SK-N-SH treated with all-trans-retinoic acid at 6 μM for 48 hours (cell line): Measurements from ENCODE around the gene APPL1.

Experiments
- ATAC-seq: fragments of 200-7000 bp; cut with Tn5 transposase; 3 replicates; pipeline ENCODE4 v1.9.1; 2020; ENCODE audit warnings: mild to moderate bottlenecking, moderate library complexity
- ARNTL ChIP-seq: fragments of 450-650 bp; formaldehyde crosslinking; IDR thresholded peaks from 2 replicates; pipeline ENCODE4 v1.5.0; 2020; ENCODE audit warnings: low read depth, mild to moderate bottlenecking, moderate library complexity, borderline replicate concordance
- BACH2 ChIP-seq: fragments of 250-450 bp; sonication (Bioruptor Pico); IDR thresholded peaks from 2 replicates; pipeline ENCODE4 v1.9.0; 2021; ENCODE audit warnings: mild to moderate bottlenecking, borderline replicate concordance
- CSDC2 ChIP-seq: fragments of 250-450 bp; sonication (Bioruptor Pico); IDR thresholded peaks from 2 replicates; pipeline ENCODE4 v1.5.0; 2020; ENCODE audit warnings: mild to moderate bottlenecking, moderate library complexity
- ESRRG ChIP-seq: fragments of 250-450 bp; sonication (Bioruptor Pico); IDR thresholded peaks from 2 replicates; pipeline ENCODE4 v1.6.1; 2021; ENCODE audit warnings: mild to moderate bottlenecking
- GLIS3 ChIP-seq: fragments of 250-450 bp; sonication (Bioruptor Pico); IDR thresholded peaks from 2 replicates; pipeline ENCODE4 v1.5.0; 2020; ENCODE audit warnings: mild to moderate bottlenecking, moderate library complexity
- ISL1 ChIP-seq: fragments of 250-450 bp; sonication (Bioruptor Pico); IDR thresholded peaks from 2 replicates; pipeline ENCODE4 v2.1.2; 2022; ENCODE audit warnings: mild to moderate bottlenecking, moderate library complexity
- OSR1 ChIP-seq: fragments of 250-450 bp; sonication (Bioruptor Pico); IDR thresholded peaks from 2 replicates; pipeline ENCODE4 v1.8.0; 2022; ENCODE audit warnings: moderate library complexity, mild to moderate bottlenecking, inconsistent platforms
- PATZ1 ChIP-seq: fragments of 250-450 bp; sonication (Bioruptor Pico); IDR thresholded peaks from 2 replicates; pipeline ENCODE4 v1.8.0; 2020; ENCODE audit warnings: mild to moderate bottlenecking, moderate library complexity, borderline replicate concordance
- POU6F1 ChIP-seq: fragments of 250-450 bp; sonication (Bioruptor Pico); IDR thresholded peaks from 2 replicates; pipeline ENCODE4 v1.8.0; 2021; ENCODE audit warnings: low read depth, mild to moderate bottlenecking, moderate library complexity, borderline replicate concordance
- PPARA ChIP-seq: fragments of 250-450 bp; sonication (Bioruptor Pico); IDR thresholded peaks from 2 replicates; pipeline ENCODE4 v1.5.0; 2020; ENCODE audit warnings: mild to moderate bottlenecking, borderline replicate concordance
- RARB ChIP-seq: fragments of 250-450 bp; sonication (Bioruptor Pico); IDR thresholded peaks from 2 replicates; pipeline ENCODE4 v1.8.0; 2021; ENCODE audit warnings: mild to moderate bottlenecking, moderate library complexity
- SNAI2 ChIP-seq: fragments of 250-450 bp; sonication (Bioruptor Pico); IDR thresholded peaks from 2 replicates; pipeline ENCODE4 v1.5.0; 2020; ENCODE audit warnings: mild to moderate bottlenecking, moderate library complexity
- TCF4 ChIP-seq: fragments of 250-450 bp; sonication (Bioruptor Pico); IDR thresholded peaks from 2 replicates; pipeline ENCODE4 v1.8.0; 2021; ENCODE audit warnings: mild to moderate bottlenecking, moderate library complexity, borderline replicate concordance
- TOX ChIP-seq: fragments of 250-450 bp; sonication (Bioruptor Pico); IDR thresholded peaks from 2 replicates; pipeline ENCODE4 v1.8.0; 2021; ENCODE audit warnings: mild to moderate bottlenecking, moderate library complexity, borderline replicate concordance
- ZC3H10 ChIP-seq: fragments of 250-450 bp; sonication (Bioruptor Pico); IDR thresholded peaks from 2 replicates; pipeline ENCODE4 v1.5.1; 2021; ENCODE audit warnings: mild to moderate bottlenecking, moderate library complexity
- ZFP3 ChIP-seq: fragments of 250-450 bp; sonication (Bioruptor Pico); IDR thresholded peaks from 2 replicates; pipeline ENCODE4 v1.5.0; 2020; ENCODE audit warnings: mild to moderate bottlenecking, moderate library complexity
- ZFP30 ChIP-seq: fragments of 450-650 bp; formaldehyde crosslinking; IDR thresholded peaks from 2 replicates; pipeline ENCODE4 v1.5.0; 2022; ENCODE audit warnings: mild to moderate bottlenecking, moderate library complexity
- ZNF565 ChIP-seq: fragments of 450-650 bp; formaldehyde crosslinking; conservative IDR thresholded peaks from 2 replicates; pipeline ENCODE4 v1.5.0; 2020; ENCODE audit warnings: low read depth, mild to moderate bottlenecking, moderate library complexity
- ZNF70 ChIP-seq: fragments of 450-650 bp; formaldehyde crosslinking; IDR thresholded peaks from 2 replicates; pipeline ENCODE4 v1.5.0; 2020; ENCODE audit warnings: mild to moderate bottlenecking, moderate library complexity
- ZNF8 ChIP-seq: fragments of 450-650 bp; formaldehyde crosslinking; IDR thresholded peaks from 2 replicates; pipeline ENCODE4 v1.5.0; 2020; ENCODE audit warnings: mild to moderate bottlenecking, moderate library complexity
- TF ChIP-seq, protein P1 (sequence below): fragments of 250-450 bp; sonication (Bioruptor Pico); IDR thresholded peaks from 2 replicates; pipeline ENCODE4 v1.5.1; 2020; ENCODE audit warnings: low read depth, mild to moderate bottlenecking, moderate library complexity
- TF ChIP-seq, protein P2 (sequence below): fragments of 250-450 bp; sonication (Bioruptor Pico); IDR thresholded peaks from 2 replicates; pipeline ENCODE4 v1.5.1; 2021; ENCODE audit warnings: mild to moderate bottlenecking, moderate library complexity

Gene APPL1

GRCh38 chr3:57192028-57192427, 35.5 kb upstream of the APPL1 start:
- no peak for TF ChIP-seq POU6F1 (CRISPR knock-in tag)
- no peak for TF ChIP-seq ZC3H10
- no peak for TF ChIP-seq ARNTL (CRISPR knock-in tag)
- no peak for TF ChIP-seq ZNF565
- TF ChIP-seq, protein P1, sequence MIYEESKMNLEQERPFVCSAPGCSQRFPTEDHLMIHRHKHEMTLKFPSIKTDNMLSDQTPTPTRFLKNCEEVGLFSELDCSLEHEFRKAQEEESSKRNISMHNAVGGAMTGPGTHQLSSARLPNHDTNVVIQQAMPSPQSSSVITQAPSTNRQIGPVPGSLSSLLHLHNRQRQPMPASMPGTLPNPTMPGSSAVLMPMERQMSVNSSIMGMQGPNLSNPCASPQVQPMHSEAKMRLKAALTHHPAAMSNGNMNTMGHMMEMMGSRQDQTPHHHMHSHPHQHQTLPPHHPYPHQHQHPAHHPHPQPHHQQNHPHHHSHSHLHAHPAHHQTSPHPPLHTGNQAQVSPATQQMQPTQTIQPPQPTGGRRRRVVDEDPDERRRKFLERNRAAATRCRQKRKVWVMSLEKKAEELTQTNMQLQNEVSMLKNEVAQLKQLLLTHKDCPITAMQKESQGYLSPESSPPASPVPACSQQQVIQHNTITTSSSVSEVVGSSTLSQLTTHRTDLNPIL (CRISPR knock-in tag), result no peak
- no peak for TF ChIP-seq SNAI2 (CRISPR knock-in tag)
- TF ChIP-seq ZFP3 (CRISPR knock-in tag), result no peak
- no peak for TF ChIP-seq PATZ1 (CRISPR knock-in tag)
- no peak for TF ChIP-seq PPARA (CRISPR knock-in tag)
- no peak for TF ChIP-seq TCF4
- no peak for TF ChIP-seq GLIS3 (CRISPR knock-in tag)
- TF ChIP-seq, protein P2, sequence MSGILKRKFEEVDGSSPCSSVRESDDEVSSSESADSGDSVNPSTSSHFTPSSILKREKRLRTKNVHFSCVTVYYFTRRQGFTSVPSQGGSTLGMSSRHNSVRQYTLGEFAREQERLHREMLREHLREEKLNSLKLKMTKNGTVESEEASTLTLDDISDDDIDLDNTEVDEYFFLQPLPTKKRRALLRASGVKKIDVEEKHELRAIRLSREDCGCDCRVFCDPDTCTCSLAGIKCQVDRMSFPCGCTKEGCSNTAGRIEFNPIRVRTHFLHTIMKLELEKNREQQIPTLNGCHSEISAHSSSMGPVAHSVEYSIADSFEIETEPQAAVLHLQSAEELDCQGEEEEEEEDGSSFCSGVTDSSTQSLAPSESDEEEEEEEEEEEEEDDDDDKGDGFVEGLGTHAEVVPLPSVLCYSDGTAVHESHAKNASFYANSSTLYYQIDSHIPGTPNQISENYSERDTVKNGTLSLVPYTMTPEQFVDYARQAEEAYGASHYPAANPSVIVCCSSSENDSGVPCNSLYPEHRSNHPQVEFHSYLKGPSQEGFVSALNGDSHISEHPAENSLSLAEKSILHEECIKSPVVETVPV (CRISPR knock-in tag), result no peak
- no peak for TF ChIP-seq ISL1 (CRISPR knock-in tag)
- TF ChIP-seq ZNF70 (CRISPR knock-in tag), result no peak
- TF ChIP-seq TOX (CRISPR knock-in tag), result no peak
- ATAC-seq, result no peak

- no peak for TF ChIP-seq PATZ1 (CRISPR knock-in tag)
- TF ChIP-seq OSR1 (CRISPR knock-in tag), result no peak
- TF ChIP-seq RARB (CRISPR knock-in tag), result no peak
- no peak for TF ChIP-seq ARNTL (CRISPR knock-in tag)
- ATAC-seq, result no peak
These were observed 32.9 kb upstream of the APPL1 start for GRCh38 chr3:57194641-57195040.

DNA sequence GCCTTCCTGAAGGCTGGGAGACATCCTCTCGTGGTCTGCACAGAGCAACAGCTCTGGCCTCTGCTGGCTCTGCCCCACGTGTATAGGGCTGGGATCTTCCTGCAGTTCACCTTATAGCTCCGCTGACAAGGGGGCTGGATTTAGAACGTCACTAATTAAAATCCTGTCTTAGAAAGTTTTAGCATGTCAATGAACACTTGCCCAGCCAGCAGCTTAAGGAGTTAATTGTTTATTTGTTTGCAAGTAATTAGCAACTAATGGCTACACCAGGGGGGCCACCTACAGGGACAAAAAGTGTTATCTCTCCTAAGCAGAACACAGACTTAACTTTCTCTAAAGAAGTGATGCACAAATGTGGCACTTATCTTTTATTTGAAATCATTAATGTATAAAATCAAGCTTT, 27.6 kb upstream of the APPL1 start, which contains the start of gene HESX1:
Gene HESX1, minus strand, starts transcription at position 84 of the 403 bp plus-strand sequence. Its CDS starts 60 bp downstream, at position 24.
- ATAC-seq, result no peak
- TF ChIP-seq ZFP3 (CRISPR knock-in tag) (no peak), RARB (CRISPR knock-in tag) (no peak), CSDC2 (CRISPR knock-in tag) (no peak), OSR1 (CRISPR knock-in tag) (no peak), ZNF70 (CRISPR knock-in tag) (no peak), POU6F1 (CRISPR knock-in tag) (no peak), ZC3H10 (no peak), BACH2 (CRISPR knock-in tag) (no peak), ESRRG (no peak), ZNF8 (CRISPR knock-in tag) (no peak), ISL1 (CRISPR knock-in tag) (no peak), ZFP30 (no peak), ARNTL (CRISPR knock-in tag) (no peak)
- TF ChIP-seq, protein P2 (CRISPR knock-in tag), result no peak
